ENCODE results near the gene CAPSL. TPM values are rescaled to one million over a fixed set of nuclear protein-coding genes. Genes with fewer than 3 reads are reported as not detected.

CAPSL gene
- total RNA-seq (2021; fragmentation: NEBNext Ultra II Directional; extraction: Animal tissue kit (Norgen Biotek cat#: 25700)) (not detected in 2 replicates), polyA plus RNA-seq (2011; rRNA removed) (not detected in 2 replicates), polyA minus RNA-seq (2011; rRNA and poly(A)+ RNA removed) (not detected in 2 replicates)
- not detected for polyA plus RNA-seq (2011; cell fraction: cytosol; rRNA removed)
- 0.11 TPM for polyA plus RNA-seq (2011; cell fraction: nucleus; rRNA removed)
- polyA plus RNA-seq (2012, experiment 1 of 2) = not detected in 4 replicates
- polyA plus RNA-seq (2012, experiment 2 of 2) = not detected
- not detected for polyA plus RNA-seq (2013, experiment 1 of 2)
- polyA plus RNA-seq (2013, experiment 2 of 2) = not detected
- polyA minus RNA-seq (2011; cell fraction: cytosol; rRNA and poly(A)+ RNA removed) = not detected
- polyA minus RNA-seq (2011; cell fraction: nucleus; rRNA and poly(A)+ RNA removed) = not detected
- long read RNA-seq, experiment 1, partial matches to known transcripts = 0 of 1 reads
- long read RNA-seq, experiment 1, other reads (novel, unspliced or antisense) = 0 of 1 reads
- long read RNA-seq, experiment 2 = 0 reads

- Histone ChIP-seq H3K79me2 (ENCODE audit: control insufficient read depth in 1 of 2, insufficient read depth in 2 of 2, low read length in 2 of 2) (no peaks in the 10 kb centered on the region), H3K4ac (replicated peaks; ENCODE audit: insufficient read length, low read depth, low read length) (no peak within 1 kb of the TSS), H3K27ac (ENCODE audit: low read depth, low read length) (no peak within 1 kb of the TSS), H3K23ac (ENCODE audit: insufficient read length) (no peak within 1 kb of the TSS), H3K4me1 (replicated peaks in 1 of 4; ENCODE audit: control insufficient read depth in 3 of 4, insufficient read depth in 4 of 4, low read length in 3 of 4) (no peaks in the 10 kb centered on the region), H4K5ac (ENCODE audit: insufficient read length, low read depth, low read length) (no peak within 1 kb of the TSS), H3K14ac (ENCODE audit: insufficient read length) (no peak within 1 kb of the TSS), H2BK12ac (ENCODE audit: low read depth, low read length) (no peak within 1 kb of the TSS), H3K56ac (replicated peaks; ENCODE audit: insufficient read length, low read depth, low read length) (no peak within 1 kb of the TSS), H2BK20ac (ENCODE audit: low read length) (no peak within 1 kb of the TSS), H2AK5ac (ENCODE audit: low read depth, low read length) (no peak within 1 kb of the TSS), H3K18ac (ENCODE audit: extremely low read depth, low read length) (no peak within 1 kb of the TSS), H4K8ac (ENCODE audit: extremely low read depth, insufficient read depth, low read length) (no peak within 1 kb of the TSS), H3K27me3 (replicated peaks in 1 of 4; ENCODE audit: control insufficient read depth in 3 of 4, extremely low read depth in 1 of 4, insufficient read depth in 3 of 4, low read length in 3 of 4) (no peaks in the 10 kb centered on the region; a peak in 1 of 7 replicates), H3K4me2 (ENCODE audit: insufficient read depth in 1 of 2, low read depth in 2 of 2, low read length in 2 of 2) (no peak within 1 kb of the TSS), H2BK15ac (ENCODE audit: low read length) (no peak within 1 kb of the TSS), H3K23me2 (ENCODE audit: low read depth, low read length) (no peaks in the 10 kb centered on the region), H3K9me3 (ENCODE audit: insufficient read depth in 2 of 2, low read depth in 1 of 2, low read length in 1 of 2) (no peaks in the 10 kb centered on the region), H3K36me3 (ENCODE audit: control insufficient read depth in 2 of 4, insufficient read depth in 4 of 4, low read length in 3 of 4) (no peaks in the 10 kb centered on the region), H4K20me1 (replicated peaks in 1 of 2; ENCODE audit: control insufficient read depth in 1 of 2, insufficient read depth in 2 of 2, low read length in 2 of 2) (no peaks in the 10 kb centered on the region), H3K9ac (replicated peaks in 1 of 4; ENCODE audit: extremely low read depth in 1 of 4, low read depth in 3 of 4, low read length in 3 of 4) (no peak within 1 kb of the TSS), H2BK120ac (replicated peaks; ENCODE audit: low read depth, low read length) (no peak within 1 kb of the TSS), H2BK5ac (ENCODE audit: low read depth, low read length) (no peak within 1 kb of the TSS), H3K79me1 (ENCODE audit: low read depth, low read length) (no peaks in the 10 kb centered on the region), H4K91ac (replicated peaks; ENCODE audit: insufficient read length, low read length) (no peak within 1 kb of the TSS), H2AFZ (ENCODE audit: low read length) (no peak within 1 kb of the TSS; the same call in 1 of the 2 replicates), H3K4me3 (ENCODE audit: extremely low read depth in 1 of 4, insufficient read depth in 2 of 4, low read depth in 3 of 4, low read length in 4 of 4) (no peak within 1 kb of the TSS)
- DNase-seq (ENCODE audit: low read depth in 1 of 2, low spot score in 2 of 2) = peak; percentile 70 to 79
- ChIA-PET CTCF (ENCODE audit: partially characterized antibody) (interaction anchor here (0.7 to 1.6 kb wide), 4 partner anchors 11 to 758 kb away, joined by 3 to 9 read pairs (median 4); no protein-coding TSS in a partner anchor), POLR2A (ENCODE audit: partially characterized antibody) (no interaction called here)
- 76% methylated on average over 2 of the region's 2 CpGs; no CpG with 5 or more reads in 1 of the 2 experiments for WGBS, 2 experiments (ENCODE audit: extremely low coverage in 1 of 2, insufficient coverage in 1 of 2, insufficient read length in 1 of 2, insufficient replicate concordance in 2 of 2, low coverage in 1 of 2, low lambda C conversion rate in 2 of 2, missing lambda C conversion rate in 1 of 2)
- peak; percentile 90 for FAIRE-seq
- TF ChIP-seq SP1 (IDR thresholded peaks at IDR 0.05; ENCODE audit: low read depth, low read length) (peak; percentile 97), RNF2 (IDR thresholded peaks at IDR 0.05; ENCODE audit: borderline replicate concordance, low read depth, low read length, missing control alignments, poor library complexity, severe bottlenecking) (no peak), NANOG (IDR thresholded peaks at IDR 0.05; ENCODE audit: insufficient read depth, low read depth, low read length, poor library complexity, severe bottlenecking) (no peak), TAF1 (IDR thresholded peaks at IDR 0.05; ENCODE audit: low read depth, low read length) (no peak), SP2 (IDR thresholded peaks at IDR 0.05; ENCODE audit: low read length) (peak; percentile 76), KDM1A (IDR thresholded peaks at IDR 0.05; ENCODE audit: borderline replicate concordance, low read length) (no peak), TEAD4 (IDR thresholded peaks at IDR 0.05; ENCODE audit: low read depth, low read length) (no peak), GTF2F1 (IDR thresholded peaks at IDR 0.05; ENCODE audit: borderline replicate concordance, low read depth, low read length) (no peak), CHD1 (IDR thresholded peaks at IDR 0.05; ENCODE audit: low read depth, low read length) (no peak), FOSL1 (IDR thresholded peaks at IDR 0.05; ENCODE audit: insufficient read depth, low read depth, low read length) (no peak), SIX5 (IDR thresholded peaks at IDR 0.05; ENCODE audit: low read depth, low read length) (no peak)
Measured at GRCh38 chr5:35938568-35939227, at the start of gene CAPSL. Gene CAPSL, minus strand, starts transcription at chr5:35938622. Its CDS starts 17,502 bp downstream, at chr5:35921120.
